D721Med (cell line): ENCODE results near the gene SOD2.
"Not testable (repeated sequence)": the region's sequence is repeated elsewhere in the genome, so short reads cannot be mapped to it uniquely, and the experiment has no call there.

Experiments used
- DNase-seq: peaks from one replicate; pipeline ENCODE4 v3.0.0; 2011; ENCODE audit warnings: low spot score; ENCODE audit not compliant: insufficient read length
- FAIRE-seq: peaks from 2 replicates; lab custom pipeline; 2011; peaks lifted over from hg19 to GRCh38; lab: Jason Lieb, UNC
- CTCF ChIP-seq: IDR thresholded peaks from 2 replicates; pipeline ENCODE4 v1.5.1; 2012; ENCODE audit warnings: mild to moderate bottlenecking, control low read depth; ENCODE audit not compliant: insufficient read depth; ENCODE audit errors: missing control alignments

The SOD2 gene

GRCh38 chr6:159715166-159715565, 22.1 kb upstream of the SOD2 start:
- no peak for TF ChIP-seq CTCF
- no peak for DNase-seq
- FAIRE-seq: no peak

- DNase-seq (no peak), FAIRE-seq (no peak)
- no peak for TF ChIP-seq CTCF
These were observed 21.4 kb upstream of the SOD2 start for GRCh38 chr6:159714404-159714803.

GRCh38 chr6:159713984-159714383, 20.9 kb upstream of the SOD2 start:
- DNase-seq (no peak), FAIRE-seq (peak; percentile 41)
- TF ChIP-seq CTCF: no peak

GRCh38 chr6:159712389-159712788, 19.3 kb upstream of the SOD2 start:
- FAIRE-seq, DNase-seq: not testable (repeated sequence)

GRCh38 chr6:159710603-159711002, 17.6 kb upstream of the SOD2 start:
- not testable (repeated sequence) for DNase-seq, FAIRE-seq

- FAIRE-seq: no peak
- no peak for TF ChIP-seq CTCF
- DNase-seq: no peak
These were observed 8.5 kb upstream of the SOD2 start for GRCh38 chr6:159701413-159701999.

GRCh38 chr6:159700970-159701369, 7.9 kb upstream of the SOD2 start:
- no peak for TF ChIP-seq CTCF
- FAIRE-seq: no peak

GRCh38 chr6:159695984-159696383, 2.9 kb upstream of the SOD2 start:
- DNase-seq (no peak), FAIRE-seq (no peak)

More at GRCh38 chr6:159700970-159701369, 7.9 kb upstream of the SOD2 start:
- DNase-seq: no peak

More at GRCh38 chr6:159695984-159696383, 2.9 kb upstream of the SOD2 start:
- no peak for TF ChIP-seq CTCF
